Activated CD8-positive, alpha-beta memory T cell treated with anti-CD3 and anti-CD28 coated beads for 36 hours (primary cell): Measurements from ENCODE around the gene FBXL12. TPM values are rescaled to one million over a fixed set of nuclear protein-coding genes. Genes with fewer than 3 reads are reported as not detected.
"Not testable (repeated sequence)": the region's sequence is repeated elsewhere in the genome, so short reads cannot be mapped to it uniquely, and the experiment has no call there.

Experiments used
- CTCF ChIA-PET: fragments of 350-600 bp; sonication (Branson Sonifier 250); formaldehyde crosslinking; loops from one replicate; lab custom pipeline; 2021; ENCODE audit warnings: antibody characterized with exemption; lab: Charles Lee
- POLR2A ChIA-PET: fragments of 350-600 bp; sonication (Branson Sonifier 250); formaldehyde crosslinking; loops from one replicate; lab custom pipeline; 2021; ENCODE audit warnings: antibody characterized with exemption; lab: Charles Lee
- total RNA-seq, 2 experiments: library from RNA; stranded (reverse); gene quantifications; one replicate each; pipeline ENCODE4 v1.2.3, GENCODE V29; 2021

Gene FBXL12
- total RNA-seq, 2 experiments from 2014 or later: 24.7 TPM

DNA sequence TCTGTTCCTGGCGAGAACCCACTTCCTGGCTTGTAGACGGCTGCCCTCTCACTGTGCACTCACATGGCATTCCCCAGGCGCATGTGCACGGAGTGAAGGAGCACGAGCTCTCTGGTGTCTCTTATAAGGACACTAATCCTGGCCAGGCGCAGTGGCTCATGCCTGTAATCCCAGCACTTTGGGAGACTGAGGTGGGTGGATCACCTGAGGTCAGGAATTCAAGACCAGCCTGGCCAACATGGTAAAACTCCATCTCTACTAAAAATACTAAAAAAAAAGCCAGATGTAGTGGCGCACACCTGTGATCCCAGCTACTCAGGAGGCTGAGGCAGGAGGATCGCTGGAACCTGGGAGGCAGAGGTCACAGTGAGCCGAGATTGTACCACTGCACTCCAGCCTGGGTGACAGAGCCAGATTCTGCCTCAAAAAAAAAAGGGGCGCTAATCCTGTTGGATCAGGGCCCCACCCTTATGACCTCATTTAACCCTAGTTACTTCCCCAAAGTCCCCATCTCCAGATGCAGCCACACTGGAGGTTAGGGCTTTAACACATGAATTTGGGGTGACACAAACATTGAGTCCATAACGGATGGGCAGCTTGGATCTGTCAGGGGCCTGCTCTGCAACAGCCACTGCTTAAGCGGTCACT, 24.9 kb upstream of the FBXL12 start:
- CTCF ChIA-PET, POLR2A ChIA-PET: not testable (repeated sequence)

DNA sequence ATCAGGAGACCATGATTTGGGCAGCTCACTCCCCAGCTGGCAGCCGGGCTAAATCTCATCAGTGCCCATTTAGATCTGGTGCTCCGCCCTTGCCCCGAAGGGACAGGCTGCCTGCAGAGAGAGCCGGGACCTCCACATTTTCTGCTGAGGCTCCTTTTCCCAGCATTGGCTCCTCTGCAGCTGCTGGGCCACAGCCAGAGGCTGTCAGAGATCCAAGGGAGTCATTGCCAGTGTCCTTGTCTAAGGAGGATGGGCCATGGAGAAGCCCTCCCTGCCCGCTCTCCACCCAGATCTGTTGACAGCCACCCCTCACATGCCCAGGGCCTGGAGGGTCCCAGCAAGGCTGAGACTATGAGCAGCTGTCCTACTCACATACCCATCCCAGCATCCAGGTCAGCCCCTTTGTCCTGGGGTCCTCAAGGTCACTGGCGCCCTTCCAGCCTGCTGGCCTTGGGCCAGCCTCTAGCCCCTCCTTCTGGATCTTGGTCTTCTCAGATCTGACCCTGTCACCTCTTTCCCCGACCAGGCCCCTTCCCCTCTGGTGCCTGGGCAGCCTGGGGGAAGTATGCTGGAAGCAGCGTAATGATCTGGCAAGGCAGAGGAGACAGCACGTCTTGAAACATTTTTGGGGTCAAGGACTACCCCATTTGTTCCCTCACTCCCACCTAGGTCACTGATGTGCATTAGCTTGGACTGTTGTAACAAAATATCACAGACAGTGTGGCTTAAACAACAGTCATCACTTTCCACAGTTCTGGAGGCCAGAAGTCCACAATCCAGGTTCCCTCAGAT, 24.2 kb upstream of the FBXL12 start:
- ChIA-PET CTCF (no interaction called here), POLR2A (no interaction called here)

DNA sequence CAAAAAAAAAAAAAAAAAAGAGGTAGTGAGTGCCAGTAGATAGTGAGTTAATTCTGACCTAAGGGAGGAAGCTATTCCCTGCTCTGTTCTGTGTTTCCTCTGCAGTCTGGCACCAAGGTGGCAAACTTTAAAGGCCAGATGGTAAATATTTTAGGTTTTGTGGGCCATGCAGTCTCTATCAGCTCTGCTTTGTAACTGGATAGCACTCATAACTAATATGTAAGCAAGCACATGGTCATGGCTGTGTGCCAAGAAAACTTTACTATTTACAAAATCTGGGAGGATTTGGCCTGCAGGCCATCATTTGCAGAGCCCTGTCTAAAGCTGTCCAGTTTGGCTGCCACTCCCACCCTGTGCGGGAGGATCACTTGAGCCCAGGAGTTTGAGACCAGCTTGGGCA, 20.5 kb upstream of the FBXL12 start:
- POLR2A ChIA-PET: interaction anchor here (0.9 kb wide), 1 partner anchor 11 kb away, joined by 3 read pairs; no protein-coding TSS in a partner anchor
- CTCF ChIA-PET: interaction anchor here (0.6 to 0.8 kb wide), 2 partner anchors 28 to 253 kb away, joined by 3 to 4 read pairs; no protein-coding TSS in a partner anchor

DNA sequence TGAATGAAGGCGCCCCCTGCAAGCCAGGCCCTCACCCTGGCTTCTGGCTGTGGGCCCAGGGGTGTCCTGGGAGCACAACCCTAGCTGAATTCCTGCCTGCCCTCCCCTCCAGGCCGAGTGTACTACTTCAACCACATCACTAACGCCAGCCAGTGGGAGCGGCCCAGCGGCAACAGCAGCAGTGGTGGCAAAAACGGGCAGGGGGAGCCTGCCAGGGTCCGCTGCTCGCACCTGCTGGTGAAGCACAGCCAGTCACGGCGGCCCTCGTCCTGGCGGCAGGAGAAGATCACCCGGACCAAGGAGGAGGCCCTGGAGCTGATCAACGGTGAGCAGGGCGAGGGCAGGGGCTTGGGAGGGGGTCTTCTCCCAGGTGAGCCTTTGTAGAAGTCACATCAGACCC, 19.4 kb upstream of the FBXL12 start:
- POLR2A ChIA-PET: interaction anchor here (0.9 kb wide), 1 partner anchor 10 kb away, joined by 4 read pairs; no protein-coding TSS in a partner anchor
- CTCF ChIA-PET: no interaction called here

DNA sequence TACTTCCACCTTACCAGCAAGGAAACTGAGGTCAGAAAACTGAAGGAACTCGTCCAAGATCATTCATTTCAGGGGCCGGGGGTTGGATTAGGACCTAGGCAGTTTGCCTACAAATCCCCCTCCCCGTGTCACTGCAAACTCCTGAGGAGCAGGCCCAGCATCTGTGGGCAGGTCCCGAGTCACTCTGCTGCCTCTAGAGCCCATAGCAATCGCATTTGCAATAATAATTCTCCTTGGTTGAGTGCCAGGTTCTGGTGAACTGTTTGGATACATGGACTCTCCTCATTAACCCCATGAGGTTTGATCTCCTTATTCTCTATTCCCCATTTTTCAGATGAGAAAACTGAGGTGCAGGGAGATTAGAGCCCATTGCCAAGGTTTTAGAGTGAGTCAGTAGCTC, 17.1 kb upstream of the FBXL12 start:
- ChIA-PET CTCF (interaction anchor here (1.1 to 1.5 kb wide), 2 partner anchors 9 to 22 kb away, joined by 4 to 8 read pairs; partner anchors contain the start of gene UBL5), POLR2A (no interaction called here)

DNA sequence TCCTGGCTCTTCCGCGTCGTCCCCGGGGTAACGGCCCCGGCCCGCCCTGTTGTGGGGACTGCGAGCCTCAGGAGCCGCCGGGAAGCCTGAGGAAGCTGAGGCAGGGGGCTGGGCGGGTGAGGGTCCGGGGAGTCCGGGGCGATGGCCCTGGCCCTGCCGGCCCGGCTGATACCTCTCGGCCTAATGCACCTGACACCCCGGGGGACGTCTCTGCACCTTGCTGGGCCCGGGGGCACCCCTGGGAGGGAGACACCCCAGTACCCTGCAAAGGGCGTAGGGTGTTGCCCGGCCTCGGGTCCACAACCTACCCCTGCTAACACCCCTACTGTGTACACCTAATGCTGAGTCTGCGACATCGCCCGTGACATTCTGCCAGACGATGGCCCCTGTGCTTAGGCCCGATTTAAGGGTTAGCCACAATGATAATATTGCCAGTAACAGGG, 16.6 kb upstream of the FBXL12 start:
- ChIA-PET POLR2A (interaction anchor here (1.5 kb wide), 1 partner anchor 17 kb away, joined by 5 read pairs; the partner anchor contains the start of gene FBXL12), CTCF (interaction anchor here (0.6 to 1.5 kb wide), 6 partner anchors 8 to 66 kb away, joined by 3 to 8 read pairs (median 4); partner anchors contain the start of gene UBL5)

DNA sequence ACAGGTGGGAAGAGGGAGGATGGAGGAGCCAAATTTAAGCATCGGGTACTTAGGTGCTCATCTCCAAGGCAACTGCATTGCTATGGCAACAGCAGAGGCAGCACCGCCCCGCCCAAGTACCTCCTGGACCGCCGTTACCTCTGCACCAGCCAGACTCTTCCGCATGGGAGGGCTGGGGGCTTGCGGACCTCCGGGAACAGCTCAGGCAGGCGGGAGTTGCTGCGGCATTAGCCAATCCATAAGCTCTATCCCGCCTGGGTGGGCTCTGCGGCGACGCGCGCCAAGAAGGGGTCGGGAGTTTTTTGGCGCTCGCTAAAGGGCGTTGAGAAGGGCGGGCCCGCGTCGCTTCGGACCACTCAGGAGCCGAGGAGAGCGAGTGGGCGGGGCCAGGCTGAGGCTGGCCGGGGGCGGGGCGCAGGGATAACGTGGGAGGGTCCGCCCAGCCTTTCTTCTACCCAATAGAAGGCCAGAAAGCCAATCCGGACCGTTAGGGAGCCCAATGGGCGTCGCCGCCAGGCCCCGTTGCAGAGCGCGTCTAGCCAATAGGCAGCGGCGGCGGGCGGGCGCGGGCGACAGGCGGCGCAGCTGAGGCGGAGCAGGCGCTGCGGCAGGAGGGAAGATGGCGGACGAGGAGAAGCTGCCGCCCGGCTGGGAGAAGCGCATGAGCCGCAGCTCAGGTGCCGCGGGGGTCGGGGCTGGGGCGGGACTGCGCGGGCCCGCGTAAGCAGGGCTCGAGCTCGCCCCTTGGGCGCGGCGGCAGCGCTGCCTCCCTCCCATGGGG, 16.0 kb upstream of the FBXL12 start, which contains the start of gene PIN1:
PIN1 (plus strand) TSS at position 593 of the 781 bp plus-strand sequence; CDS start at position 620, 27 bp downstream.
- CTCF ChIA-PET: interaction anchor here (0.5 to 1.5 kb wide), 7 partner anchors 8 to 1024 kb away, joined by 3 to 8 read pairs (median 3); partner anchors contain the start of gene UBL5

DNA sequence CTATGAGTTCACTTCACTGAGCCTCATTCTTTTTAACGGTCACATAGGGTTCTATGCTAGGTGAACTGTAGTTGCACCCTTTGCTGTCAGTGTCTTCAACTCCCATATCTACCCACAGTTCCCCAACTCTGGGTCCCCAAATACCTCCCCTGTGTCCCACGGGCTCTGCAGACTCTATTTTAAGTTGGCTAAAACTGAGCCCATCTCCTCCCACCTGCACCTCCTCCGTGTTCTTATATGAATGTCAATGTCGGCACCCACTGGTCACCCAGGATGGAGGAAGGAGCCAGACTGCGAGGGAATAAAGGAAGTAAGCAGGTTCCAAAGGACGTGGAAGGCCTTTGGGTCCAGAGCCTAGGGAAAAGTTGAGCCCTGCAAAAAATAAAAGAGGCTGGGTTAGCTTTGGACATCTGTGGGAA, 15.4 kb upstream of the FBXL12 start:
- ChIA-PET POLR2A (interaction anchor here (0.5 to 1.5 kb wide), 2 partner anchors 16 to 438 kb away, joined by 4 to 5 read pairs; partner anchors contain the start of gene FBXL12), CTCF (interaction anchor here (1.2 kb wide), 1 partner anchor 26 kb away, joined by 3 read pairs; no protein-coding TSS in a partner anchor)

More for the DNA sequence above, 16.0 kb upstream of the FBXL12 start, which contains the start of gene PIN1:
- POLR2A ChIA-PET: interaction anchor here (0.5 to 1.5 kb wide), 2 partner anchors 16 to 437 kb away, joined by 4 to 5 read pairs; partner anchors contain the start of gene FBXL12

DNA sequence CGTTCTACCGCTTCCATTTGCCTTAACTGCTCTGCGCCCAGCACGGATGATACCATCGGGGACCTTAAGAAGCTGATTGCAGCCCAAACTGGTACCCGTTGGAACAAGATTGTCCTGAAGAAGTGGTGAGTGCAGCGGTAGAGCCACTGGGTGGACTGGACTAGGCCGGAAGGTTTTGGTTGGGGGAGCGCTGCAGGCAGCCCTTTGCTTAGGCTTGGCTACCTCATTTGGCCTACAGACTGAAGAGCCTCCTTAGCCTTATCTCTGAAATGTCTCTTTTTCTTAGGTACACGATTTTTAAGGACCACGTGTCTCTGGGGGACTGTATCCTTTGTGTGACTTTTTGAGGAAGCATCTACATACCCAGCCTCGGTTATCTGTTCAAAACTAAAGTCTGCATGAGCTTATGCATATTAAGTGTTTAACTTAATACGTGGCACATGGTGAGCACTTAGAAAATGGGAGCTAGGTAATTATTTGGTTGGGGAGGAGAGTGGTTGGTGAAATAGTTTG, 9.7 kb upstream of the FBXL12 start:
- POLR2A ChIA-PET: interaction anchor here (0.6 to 1.1 kb wide), 4 partner anchors 10 to 150 kb away, joined by 3 to 6 read pairs (median 4); no protein-coding TSS in a partner anchor
- CTCF ChIA-PET: no interaction called here

DNA sequence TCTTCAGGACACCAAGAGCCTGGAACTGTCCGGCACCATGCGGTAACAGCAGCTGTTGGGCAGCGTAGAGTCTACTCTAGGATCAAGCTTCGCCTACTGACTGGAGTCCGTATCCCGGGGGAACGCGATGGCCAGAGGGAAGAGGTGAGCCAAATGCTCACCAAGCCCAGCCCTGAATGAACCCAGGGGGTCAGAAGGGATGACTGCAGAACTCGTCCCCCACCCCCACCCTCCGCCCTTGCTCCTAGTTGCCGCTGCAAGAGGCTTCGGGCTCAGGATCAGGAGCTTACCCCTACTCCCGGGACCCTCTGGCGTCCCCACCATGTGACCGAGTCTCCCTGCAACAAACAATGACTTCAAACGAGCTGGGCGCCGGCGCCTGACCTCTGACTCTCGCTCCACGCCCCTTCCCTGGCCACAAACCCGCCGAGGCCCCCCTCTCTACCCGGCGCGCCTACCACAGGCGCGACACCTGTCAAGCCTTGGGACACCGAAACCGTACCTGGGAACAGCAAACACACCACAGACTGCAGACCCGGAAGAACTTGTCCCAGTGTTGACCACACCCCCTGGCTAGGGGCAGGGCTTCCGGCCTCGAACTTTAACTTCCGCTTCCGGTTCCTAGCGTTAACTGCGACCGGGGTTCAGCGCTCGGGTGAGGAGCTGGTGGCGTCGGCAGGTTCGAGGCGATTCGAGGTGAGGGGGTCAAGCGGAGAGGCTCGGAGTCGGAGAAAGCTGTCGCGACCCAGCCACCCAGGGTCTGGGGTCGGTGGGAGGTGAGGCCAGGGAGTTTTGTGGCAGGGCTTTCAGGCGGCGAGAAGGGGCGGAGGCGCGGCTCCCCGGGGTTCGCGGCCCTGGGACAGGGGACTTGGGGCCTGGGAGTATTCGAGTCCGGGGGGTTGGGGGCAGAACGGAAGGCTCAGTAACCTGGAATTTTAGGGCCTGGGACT, 8.7 kb upstream of the FBXL12 start, which contains the start of gene UBL5:
UBL5 (plus strand) TSS at position 630 of the 950 bp plus-strand sequence. CDS start 420 bp downstream, outside the sequence.
- CTCF ChIA-PET: interaction anchor here (0.9 to 1.8 kb wide), 2 partner anchors 8 to 18 kb away, joined by 4 to 8 read pairs; partner anchors contain the start of gene PIN1
- POLR2A ChIA-PET: interaction anchor here (0.6 to 1.1 kb wide), 4 partner anchors 11 to 202 kb away, joined by 3 to 4 read pairs (median 3); no protein-coding TSS in a partner anchor

DNA sequence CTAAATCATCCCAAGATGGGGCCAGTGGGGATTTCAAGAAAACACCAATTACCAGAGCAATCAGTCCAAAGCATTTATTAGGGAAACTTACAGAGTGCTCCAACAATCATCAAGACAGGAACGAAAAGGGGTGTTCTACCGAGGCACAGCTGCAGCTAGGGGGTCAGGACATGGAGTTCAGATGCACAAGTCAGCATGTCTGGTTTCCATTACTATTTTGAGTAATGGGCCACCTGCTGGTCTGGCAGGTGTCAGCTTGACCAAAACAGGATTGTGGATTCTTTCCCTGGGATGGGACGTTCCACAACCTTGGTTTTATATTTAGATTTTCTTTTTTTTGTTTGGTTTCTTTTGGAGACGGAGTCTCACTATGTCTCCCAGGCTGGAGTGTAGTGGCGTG, 4.9 kb upstream of the FBXL12 start:
- POLR2A ChIA-PET: no interaction called here
- CTCF ChIA-PET: no interaction called here

DNA sequence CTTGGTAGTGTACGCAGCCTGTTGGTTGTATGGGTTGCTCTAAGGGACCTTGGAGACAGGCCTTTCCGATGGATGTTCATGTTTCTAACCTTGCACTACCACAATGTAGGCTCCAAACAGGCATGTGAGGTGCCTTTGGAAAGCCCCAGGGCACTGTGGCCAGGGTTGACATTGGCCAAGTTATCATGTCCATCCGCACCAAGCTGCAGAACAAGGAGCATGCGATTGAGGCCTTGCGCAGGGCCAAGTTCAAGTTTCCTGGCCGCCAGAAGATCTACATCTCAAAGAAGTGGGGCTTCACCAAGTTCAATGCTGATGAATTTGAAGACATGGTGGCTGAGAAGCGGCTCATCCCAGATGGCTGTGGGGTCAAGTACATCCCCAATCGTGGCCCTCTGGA, 1.2 kb upstream of the FBXL12 start:
- CTCF ChIA-PET, POLR2A ChIA-PET: not testable (repeated sequence)

DNA sequence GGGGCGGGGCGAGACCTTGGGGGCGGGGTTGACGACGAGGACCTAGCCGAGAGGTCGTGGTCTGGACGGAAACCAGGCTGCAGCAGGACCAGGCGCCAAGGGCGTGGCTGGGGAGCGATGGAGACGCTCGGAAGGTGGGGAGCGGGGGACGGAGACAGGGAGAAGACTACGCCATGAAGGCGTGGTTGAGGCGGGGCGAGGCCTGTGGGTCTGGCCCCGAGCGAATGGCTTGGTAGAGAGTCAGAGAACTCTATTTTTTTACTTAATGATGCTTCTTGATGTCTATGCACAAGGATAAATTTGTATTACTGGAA, 674 bp upstream of the FBXL12 start:
- POLR2A ChIA-PET: interaction anchor here (0.6 kb wide), 1 partner anchor 51 kb away, joined by 3 read pairs; the partner anchor contains the start of gene ZNF846
- CTCF ChIA-PET: interaction anchor here (0.6 kb wide), 1 partner anchor 781 kb away, joined by 3 read pairs; no protein-coding TSS in a partner anchor

DNA sequence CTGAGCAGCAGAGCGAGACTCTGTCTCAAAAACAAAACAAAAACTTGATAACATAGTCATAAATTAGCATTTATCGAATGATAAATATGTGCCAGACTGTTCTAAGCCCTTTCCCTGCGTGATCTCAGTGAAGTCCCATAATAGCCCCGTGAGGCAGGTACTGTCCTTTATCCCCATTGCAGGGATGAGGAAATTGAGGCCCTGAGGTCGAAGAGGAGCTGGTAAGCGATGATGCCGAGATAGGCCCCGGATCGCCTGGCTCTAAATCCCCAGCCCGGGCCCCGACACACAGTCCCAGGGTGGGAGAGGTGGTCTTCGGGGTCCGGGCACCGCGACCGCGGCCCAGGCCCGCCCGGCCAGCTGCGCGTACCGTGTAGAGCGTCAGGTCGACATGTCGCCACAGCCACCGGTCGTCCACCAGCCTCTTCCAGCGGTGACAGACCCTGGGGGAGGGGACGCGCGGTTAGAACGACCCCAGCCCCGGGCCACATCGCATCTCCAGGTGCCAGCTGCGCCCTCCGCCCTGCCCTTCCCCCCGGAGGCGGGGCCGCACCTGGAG, 625 bp downstream of the FBXL12 start:
- ChIA-PET POLR2A (interaction anchor here (1.1 kb wide), 1 partner anchor 17 kb away, joined by 5 read pairs; the partner anchor contains the start of gene PIN1), CTCF (interaction anchor here (1.0 kb wide), 1 partner anchor 193 kb away, joined by 6 read pairs; no protein-coding TSS in a partner anchor)

DNA sequence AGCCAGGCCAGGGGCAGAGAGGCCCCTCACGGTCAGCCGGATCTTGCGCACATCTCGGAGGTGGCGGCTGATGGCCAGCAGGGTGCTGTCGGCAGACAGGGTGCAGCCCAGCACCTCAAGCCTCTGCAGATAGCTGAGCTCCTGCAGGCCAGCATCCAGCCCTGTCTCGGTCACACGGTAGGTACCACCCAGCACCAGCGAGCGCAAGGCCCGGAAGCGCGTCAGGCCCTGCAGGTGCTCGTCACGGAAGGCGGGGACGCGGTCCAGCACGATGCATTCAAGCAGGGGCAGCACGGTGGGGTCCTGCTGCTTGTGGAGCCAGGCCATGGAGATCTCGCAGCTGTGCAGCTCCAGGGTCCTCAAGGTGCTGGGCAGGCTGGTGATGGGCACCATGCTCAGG, 7.7 kb downstream of the FBXL12 start:
- POLR2A ChIA-PET: no interaction called here
- CTCF ChIA-PET: no interaction called here
